ENCODE data around the gene ADPRM.
A peak's percentile ranks its signal among the peaks of the same experiment; 100 is the strongest.
"Not testable (repeated sequence)": the region's sequence is repeated elsewhere in the genome, so short reads cannot be mapped to it uniquely, and the experiment has no call there.

Gene ADPRM

DNA sequence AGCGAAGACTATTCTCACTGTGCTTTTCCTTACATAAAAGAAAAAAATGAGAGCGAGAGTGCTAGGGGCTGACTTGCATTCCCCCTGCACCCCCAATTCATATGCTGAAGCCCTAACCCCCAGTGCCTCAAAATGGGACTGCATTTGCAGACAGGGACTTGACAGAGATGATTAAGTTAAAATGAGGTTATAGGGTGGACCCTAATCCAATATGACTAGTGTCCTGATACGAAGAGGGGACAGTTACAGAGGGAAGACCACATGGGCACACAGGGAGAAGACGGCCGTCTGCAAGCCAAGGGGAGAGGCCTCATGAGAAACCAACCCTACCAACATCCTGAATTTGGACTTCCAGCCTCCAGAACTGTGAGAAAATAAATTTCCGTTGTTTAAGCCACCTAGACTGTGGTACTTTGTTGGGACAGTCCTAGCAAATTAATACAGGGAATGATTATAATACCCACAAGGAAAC lies 34.0 kb downstream of the ADPRM start:
- Histone ChIP-seq H3K4me3 (no peak overlapping the region), H3K27ac (no peak overlapping the region)

DNA sequence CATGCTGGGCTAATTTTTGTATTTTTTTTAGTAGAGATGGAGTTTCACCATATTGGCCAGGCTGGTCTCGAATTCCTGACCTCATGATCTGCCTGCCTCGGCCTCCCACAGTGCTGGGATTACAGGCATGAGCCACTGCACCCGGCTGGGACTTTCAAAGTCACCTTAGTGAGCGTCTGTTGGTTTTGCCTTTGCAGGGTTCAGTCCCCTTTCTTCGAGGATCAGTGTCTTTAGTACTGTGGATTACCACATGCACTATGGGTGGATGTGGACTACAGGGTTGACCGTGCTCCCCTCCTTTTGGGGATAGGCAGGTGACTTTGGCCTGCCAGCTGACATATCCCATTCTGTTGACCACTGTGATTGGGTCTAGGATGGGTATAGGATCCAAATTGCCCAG lies 34.7 kb downstream of the ADPRM start:
- not testable (repeated sequence) for H3K27ac ChIP-seq, H3K4me3 ChIP-seq
- peak; percentile 73 for DNase-seq (ENCODE audit: low spot score)

More for the DNA sequence above, 34.0 kb downstream of the ADPRM start:
- peak; percentile 62 for DNase-seq (ENCODE audit: low spot score)
- TF ChIP-seq, protein P1, sequence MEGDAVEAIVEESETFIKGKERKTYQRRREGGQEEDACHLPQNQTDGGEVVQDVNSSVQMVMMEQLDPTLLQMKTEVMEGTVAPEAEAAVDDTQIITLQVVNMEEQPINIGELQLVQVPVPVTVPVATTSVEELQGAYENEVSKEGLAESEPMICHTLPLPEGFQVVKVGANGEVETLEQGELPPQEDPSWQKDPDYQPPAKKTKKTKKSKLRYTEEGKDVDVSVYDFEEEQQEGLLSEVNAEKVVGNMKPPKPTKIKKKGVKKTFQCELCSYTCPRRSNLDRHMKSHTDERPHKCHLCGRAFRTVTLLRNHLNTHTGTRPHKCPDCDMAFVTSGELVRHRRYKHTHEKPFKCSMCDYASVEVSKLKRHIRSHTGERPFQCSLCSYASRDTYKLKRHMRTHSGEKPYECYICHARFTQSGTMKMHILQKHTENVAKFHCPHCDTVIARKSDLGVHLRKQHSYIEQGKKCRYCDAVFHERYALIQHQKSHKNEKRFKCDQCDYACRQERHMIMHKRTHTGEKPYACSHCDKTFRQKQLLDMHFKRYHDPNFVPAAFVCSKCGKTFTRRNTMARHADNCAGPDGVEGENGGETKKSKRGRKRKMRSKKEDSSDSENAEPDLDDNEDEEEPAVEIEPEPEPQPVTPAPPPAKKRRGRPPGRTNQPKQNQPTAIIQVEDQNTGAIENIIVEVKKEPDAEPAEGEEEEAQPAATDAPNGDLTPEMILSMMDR (IDR thresholded peaks at IDR 0.05): no peak

DNA sequence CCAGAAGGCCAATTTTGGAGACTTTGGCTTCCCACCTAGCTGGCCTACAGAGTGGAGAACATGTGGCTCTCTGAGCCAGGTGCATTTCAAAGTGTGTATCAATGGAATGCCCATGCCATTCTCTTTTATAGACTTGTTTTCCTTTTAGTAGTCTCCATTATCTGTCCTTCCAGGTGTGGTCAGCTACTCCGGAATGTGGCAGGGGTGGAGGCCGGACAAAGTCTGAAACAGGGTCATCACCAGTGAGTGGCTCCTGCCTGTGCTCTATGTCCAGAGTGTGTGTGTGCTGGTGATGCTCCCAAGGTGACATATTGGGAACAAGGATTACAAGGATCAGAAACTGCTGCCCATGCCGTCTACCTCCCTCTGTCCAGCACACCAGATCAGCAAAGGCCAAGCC lies 36.3 kb downstream of the ADPRM start:
- DNase-seq (ENCODE audit: low spot score): peak; percentile 41
- TF ChIP-seq, protein P1 (IDR thresholded peaks at IDR 0.05): no peak
- Histone ChIP-seq H3K27ac (no peak overlapping the region), H3K4me3 (no peak overlapping the region)

DNA sequence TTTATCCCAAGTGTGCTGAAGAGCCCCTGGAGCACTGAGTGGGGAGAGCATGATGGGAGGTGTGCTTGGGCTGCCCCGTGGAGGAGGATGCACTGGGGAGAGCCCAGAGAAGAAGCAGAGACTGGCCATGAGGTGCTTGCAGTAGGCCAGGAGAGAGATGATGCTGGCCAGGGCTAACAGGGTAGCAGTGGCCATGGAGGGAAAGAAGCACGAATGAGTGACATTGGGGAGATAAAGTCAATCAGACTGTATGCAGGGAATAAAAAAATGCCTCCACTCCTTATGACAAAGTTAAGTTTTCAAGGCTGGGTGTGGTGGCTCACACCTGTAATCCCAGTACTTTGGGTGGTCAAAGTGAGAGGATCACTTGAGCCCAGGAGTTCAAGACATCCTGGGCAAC lies 37.9 kb downstream of the ADPRM start:
- TF ChIP-seq, protein P1 (IDR thresholded peaks at IDR 0.05): no peak
- DNase-seq (ENCODE audit: low spot score): no peak
- H3K27ac ChIP-seq: no peak overlapping the region
- no peak overlapping the region for H3K4me3 ChIP-seq

- TF ChIP-seq, protein P1 (IDR thresholded peaks at IDR 0.05): no peak
- Histone ChIP-seq H3K27ac (no peak overlapping the region), H3K4me3 (no peak overlapping the region)
Measured at GRCh38 chr17:10735821-10736220, 38.4 kb downstream of the ADPRM start.

DNA sequence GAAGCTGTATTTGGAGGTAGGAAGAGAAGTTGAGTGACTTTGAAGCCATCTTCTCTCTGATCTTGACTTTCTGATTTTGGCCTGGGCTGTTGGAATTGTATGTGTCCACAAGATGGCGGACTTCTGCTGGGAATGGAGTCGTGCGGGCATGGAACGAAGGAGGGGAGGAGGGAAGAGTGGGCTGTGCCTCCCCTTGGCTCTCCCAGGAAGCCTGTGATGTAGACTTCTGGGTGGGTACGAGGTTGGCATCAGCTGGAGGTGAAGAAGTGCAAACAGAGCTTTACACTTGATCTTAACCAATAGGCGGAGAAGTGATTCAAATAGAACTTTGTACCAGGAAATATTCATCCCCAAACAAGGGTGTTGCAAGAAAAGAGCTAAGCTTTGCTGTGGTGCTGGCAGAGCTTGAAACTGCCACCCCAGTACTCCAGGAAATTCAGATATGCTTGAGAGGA lies 39.8 kb downstream of the ADPRM start:
- TF ChIP-seq, protein P1 (IDR thresholded peaks at IDR 0.05): peak; percentile 78
- DNase-seq (ENCODE audit: low spot score): no peak
- no peak overlapping the region for H3K4me3 ChIP-seq
- H3K27ac ChIP-seq: peak overlapping the region in 1 of 2 donors; percentile 5

More at GRCh38 chr17:10735821-10736220, 38.4 kb downstream of the ADPRM start:
- DNase-seq (ENCODE audit: low spot score): no peak

GRCh38 chr17:10737736-10738135 lies 40.3 kb downstream of the ADPRM start:
- H3K4me3 ChIP-seq: no peak overlapping the region
- no peak for DNase-seq (ENCODE audit: low spot score)
- TF ChIP-seq, protein P1 (IDR thresholded peaks at IDR 0.05): no peak
- H3K27ac ChIP-seq: peak overlapping the region in 1 of 2 donors; percentile 5
